ENCODE data around the gene SNU13.

DNA sequence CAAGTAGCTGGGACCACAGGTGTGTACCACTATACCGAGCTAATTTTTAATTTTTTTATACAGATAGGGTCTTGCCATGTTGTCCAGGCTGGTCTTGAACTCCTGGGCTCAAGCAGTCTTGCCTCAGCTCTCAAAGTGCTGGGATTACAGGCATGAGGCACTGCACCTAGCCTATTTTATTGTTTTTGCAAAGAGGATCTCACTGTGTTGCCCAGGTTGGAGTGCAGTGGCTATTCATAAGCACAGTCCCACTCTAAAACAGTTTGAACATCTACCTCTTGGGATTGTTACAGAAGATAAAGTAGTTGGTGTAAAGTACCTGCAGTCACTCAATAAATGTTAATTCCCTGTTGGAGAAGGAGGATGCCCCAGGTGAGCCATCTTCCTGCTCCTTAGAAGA, 38.4 kb downstream of the SNU13 start:
- TF ChIP-seq YY1 (IDR thresholded peaks at IDR 0.05; ENCODE audit: low read depth): no peak
- no peak for TF ChIP-seq RAD21 (IDR thresholded peaks at IDR 0.05; ENCODE audit: low read depth)
- no peak for TF ChIP-seq TAF1 (IDR thresholded peaks at IDR 0.05; ENCODE audit: low read depth)
- TF ChIP-seq TEAD4 (IDR thresholded peaks at IDR 0.05): no peak
- no peak for TF ChIP-seq CREB1 (IDR thresholded peaks at IDR 0.05; ENCODE audit: low read depth)
- TF ChIP-seq, protein P1, sequence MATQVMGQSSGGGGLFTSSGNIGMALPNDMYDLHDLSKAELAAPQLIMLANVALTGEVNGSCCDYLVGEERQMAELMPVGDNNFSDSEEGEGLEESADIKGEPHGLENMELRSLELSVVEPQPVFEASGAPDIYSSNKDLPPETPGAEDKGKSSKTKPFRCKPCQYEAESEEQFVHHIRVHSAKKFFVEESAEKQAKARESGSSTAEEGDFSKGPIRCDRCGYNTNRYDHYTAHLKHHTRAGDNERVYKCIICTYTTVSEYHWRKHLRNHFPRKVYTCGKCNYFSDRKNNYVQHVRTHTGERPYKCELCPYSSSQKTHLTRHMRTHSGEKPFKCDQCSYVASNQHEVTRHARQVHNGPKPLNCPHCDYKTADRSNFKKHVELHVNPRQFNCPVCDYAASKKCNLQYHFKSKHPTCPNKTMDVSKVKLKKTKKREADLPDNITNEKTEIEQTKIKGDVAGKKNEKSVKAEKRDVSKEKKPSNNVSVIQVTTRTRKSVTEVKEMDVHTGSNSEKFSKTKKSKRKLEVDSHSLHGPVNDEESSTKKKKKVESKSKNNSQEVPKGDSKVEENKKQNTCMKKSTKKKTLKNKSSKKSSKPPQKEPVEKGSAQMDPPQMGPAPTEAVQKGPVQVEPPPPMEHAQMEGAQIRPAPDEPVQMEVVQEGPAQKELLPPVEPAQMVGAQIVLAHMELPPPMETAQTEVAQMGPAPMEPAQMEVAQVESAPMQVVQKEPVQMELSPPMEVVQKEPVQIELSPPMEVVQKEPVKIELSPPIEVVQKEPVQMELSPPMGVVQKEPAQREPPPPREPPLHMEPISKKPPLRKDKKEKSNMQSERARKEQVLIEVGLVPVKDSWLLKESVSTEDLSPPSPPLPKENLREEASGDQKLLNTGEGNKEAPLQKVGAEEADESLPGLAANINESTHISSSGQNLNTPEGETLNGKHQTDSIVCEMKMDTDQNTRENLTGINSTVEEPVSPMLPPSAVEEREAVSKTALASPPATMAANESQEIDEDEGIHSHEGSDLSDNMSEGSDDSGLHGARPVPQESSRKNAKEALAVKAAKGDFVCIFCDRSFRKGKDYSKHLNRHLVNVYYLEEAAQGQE (IDR thresholded peaks at IDR 0.05; ENCODE audit: low read depth): no peak
- TF ChIP-seq, protein P2, sequence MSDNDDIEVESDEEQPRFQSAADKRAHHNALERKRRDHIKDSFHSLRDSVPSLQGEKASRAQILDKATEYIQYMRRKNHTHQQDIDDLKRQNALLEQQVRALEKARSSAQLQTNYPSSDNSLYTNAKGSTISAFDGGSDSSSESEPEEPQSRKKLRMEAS (IDR thresholded peaks at IDR 0.05): no peak
- no peak for TF ChIP-seq NFIC (IDR thresholded peaks at IDR 0.05)
- no peak for TF ChIP-seq EP300 (IDR thresholded peaks at IDR 0.05; ENCODE audit: borderline replicate concordance)
- TF ChIP-seq USF1 (IDR thresholded peaks at IDR 0.05): no peak
